ENCODE results near the gene CLEC9A.

CLEC9A gene

DNA sequence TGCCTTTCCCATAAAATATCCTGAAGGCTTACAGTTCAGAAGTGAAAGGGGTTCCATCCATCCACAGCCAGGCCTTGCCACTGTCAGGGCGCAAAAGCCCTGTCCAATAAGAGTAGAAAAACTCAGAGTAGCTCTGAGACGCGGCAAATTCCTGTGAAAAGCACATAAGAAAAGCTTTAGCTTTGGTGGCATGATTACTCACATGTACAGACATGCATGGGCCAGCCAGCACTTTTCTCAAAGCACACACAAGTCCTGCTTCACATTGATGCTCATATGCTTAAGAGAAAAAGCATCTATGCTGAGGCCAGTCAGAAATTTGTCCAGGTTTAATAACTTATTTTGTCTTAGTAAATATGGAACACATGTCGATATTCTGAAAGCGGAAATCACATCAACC is 42.8 kb downstream of the CLEC9A start:
- Histone ChIP-seq H3K27ac (no peak overlapping the region), H3K4me3 (no peak overlapping the region)
- TF ChIP-seq, protein P1, sequence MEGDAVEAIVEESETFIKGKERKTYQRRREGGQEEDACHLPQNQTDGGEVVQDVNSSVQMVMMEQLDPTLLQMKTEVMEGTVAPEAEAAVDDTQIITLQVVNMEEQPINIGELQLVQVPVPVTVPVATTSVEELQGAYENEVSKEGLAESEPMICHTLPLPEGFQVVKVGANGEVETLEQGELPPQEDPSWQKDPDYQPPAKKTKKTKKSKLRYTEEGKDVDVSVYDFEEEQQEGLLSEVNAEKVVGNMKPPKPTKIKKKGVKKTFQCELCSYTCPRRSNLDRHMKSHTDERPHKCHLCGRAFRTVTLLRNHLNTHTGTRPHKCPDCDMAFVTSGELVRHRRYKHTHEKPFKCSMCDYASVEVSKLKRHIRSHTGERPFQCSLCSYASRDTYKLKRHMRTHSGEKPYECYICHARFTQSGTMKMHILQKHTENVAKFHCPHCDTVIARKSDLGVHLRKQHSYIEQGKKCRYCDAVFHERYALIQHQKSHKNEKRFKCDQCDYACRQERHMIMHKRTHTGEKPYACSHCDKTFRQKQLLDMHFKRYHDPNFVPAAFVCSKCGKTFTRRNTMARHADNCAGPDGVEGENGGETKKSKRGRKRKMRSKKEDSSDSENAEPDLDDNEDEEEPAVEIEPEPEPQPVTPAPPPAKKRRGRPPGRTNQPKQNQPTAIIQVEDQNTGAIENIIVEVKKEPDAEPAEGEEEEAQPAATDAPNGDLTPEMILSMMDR (IDR thresholded peaks at IDR 0.05) = no peak
- DNase-seq (ENCODE audit: low spot score) = no peak

GRCh38 chr12:10075451-10075850 is 45.0 kb downstream of the CLEC9A start:
- TF ChIP-seq, protein P1 (IDR thresholded peaks at IDR 0.05) = no peak
- no peak overlapping the region for H3K4me3 ChIP-seq
- DNase-seq (ENCODE audit: low spot score) = no peak
- no peak overlapping the region for H3K27ac ChIP-seq

GRCh38 chr12:10082117-10082874 is 51.8 kb downstream of the CLEC9A start:
- DNase-seq (ENCODE audit: low spot score) = no peak
- no peak overlapping the region for H3K4me3 ChIP-seq
- TF ChIP-seq, protein P1 (IDR thresholded peaks at IDR 0.05) = no peak
- no peak overlapping the region for H3K27ac ChIP-seq

GRCh38 chr12:10084733-10085132 is 54.3 kb downstream of the CLEC9A start:
- Histone ChIP-seq H3K4me3 (no peak overlapping the region), H3K27ac (no peak overlapping the region)
- no peak for DNase-seq (ENCODE audit: low spot score)
- TF ChIP-seq, protein P1 (IDR thresholded peaks at IDR 0.05) = no peak

DNA sequence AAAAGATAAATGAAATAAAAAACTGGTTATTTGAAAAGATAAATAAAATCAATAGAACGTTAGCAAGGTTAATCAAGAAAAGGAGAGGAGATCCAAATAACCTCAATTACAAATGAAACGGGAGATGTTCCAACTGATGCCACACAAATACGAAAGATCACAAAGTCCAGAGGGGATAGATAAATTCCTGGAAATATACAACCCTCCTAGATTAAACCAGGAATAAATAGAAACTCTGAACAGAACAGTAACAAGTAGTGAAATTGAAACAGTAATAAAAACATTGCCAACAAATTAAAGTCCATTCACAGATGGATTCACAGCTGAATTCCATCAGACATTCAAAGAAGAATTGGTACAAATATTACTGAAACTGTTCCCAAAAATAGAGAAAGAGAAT is 55.9 kb downstream of the CLEC9A start:
- Histone ChIP-seq H3K4me3 (no peak overlapping the region), H3K27ac (no peak overlapping the region)
- TF ChIP-seq, protein P1 (IDR thresholded peaks at IDR 0.05) = no peak
- DNase-seq (ENCODE audit: low spot score) = no peak

- no peak for DNase-seq (ENCODE audit: low spot score)
- Histone ChIP-seq H3K4me3 (no peak overlapping the region), H3K27ac (no peak overlapping the region)
- TF ChIP-seq, protein P1 (IDR thresholded peaks at IDR 0.05) = no peak
Measured at GRCh38 chr12:10088031-10088430, 57.5 kb downstream of the CLEC9A start.

Data from coronary artery (tissue), 2 donors.